Eye (tissue), 1 donor: ENCODE measurements around the gene OTOG.

ENCODE experiments used
- DNase-seq: peaks from one replicate; pipeline ENCODE4 v3.0.0-alpha.2; 2015

OTOG gene, protein sequence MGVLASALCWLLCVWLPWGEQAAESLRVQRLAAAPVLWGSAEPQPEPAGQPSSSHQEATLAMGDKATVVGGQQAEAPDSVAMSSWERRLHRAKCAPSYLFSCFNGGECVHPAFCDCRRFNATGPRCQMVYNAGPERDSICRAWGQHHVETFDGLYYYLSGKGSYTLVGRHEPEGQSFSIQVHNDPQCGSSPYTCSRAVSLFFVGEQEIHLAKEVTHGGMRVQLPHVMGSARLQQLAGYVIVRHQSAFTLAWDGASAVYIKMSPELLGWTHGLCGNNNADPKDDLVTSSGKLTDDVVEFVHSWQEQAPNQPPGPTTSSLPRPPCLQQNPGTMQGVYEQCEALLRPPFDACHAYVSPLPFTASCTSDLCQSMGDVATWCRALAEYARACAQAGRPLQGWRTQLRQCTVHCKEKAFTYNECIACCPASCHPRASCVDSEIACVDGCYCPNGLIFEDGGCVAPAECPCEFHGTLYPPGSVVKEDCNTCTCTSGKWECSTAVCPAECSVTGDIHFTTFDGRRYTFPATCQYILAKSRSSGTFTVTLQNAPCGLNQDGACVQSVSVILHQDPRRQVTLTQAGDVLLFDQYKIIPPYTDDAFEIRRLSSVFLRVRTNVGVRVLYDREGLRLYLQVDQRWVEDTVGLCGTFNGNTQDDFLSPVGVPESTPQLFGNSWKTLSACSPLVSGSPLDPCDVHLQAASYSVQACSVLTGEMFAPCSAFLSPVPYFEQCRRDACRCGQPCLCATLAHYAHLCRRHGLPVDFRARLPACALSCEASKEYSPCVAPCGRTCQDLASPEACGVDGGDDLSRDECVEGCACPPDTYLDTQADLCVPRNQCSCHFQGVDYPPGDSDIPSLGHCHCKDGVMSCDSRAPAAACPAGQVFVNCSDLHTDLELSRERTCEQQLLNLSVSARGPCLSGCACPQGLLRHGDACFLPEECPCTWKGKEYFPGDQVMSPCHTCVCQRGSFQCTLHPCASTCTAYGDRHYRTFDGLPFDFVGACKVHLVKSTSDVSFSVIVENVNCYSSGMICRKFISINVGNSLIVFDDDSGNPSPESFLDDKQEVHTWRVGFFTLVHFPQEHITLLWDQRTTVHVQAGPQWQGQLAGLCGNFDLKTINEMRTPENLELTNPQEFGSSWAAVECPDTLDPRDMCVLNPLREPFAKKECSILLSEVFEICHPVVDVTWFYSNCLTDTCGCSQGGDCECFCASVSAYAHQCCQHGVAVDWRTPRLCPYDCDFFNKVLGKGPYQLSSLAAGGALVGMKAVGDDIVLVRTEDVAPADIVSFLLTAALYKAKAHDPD (N-terminal part only)

GRCh38 chr11:17547051-17547577 lies at the start of gene OTOG:
Gene OTOG (plus strand): TSS chr11:17547259. CDS start chr11:17547373, 114 bp downstream.
- peak; percentile 58 for DNase-seq

GRCh38 chr11:17498058-17498457 lies 49.0 kb upstream of the OTOG start:
- DNase-seq: no peak

GRCh38 chr11:17498475-17498874 lies 48.6 kb upstream of the OTOG start:
- DNase-seq: no peak

- no peak for DNase-seq
Measured at GRCh38 chr11:17500673-17501072, 46.4 kb upstream of the OTOG start.

DNA sequence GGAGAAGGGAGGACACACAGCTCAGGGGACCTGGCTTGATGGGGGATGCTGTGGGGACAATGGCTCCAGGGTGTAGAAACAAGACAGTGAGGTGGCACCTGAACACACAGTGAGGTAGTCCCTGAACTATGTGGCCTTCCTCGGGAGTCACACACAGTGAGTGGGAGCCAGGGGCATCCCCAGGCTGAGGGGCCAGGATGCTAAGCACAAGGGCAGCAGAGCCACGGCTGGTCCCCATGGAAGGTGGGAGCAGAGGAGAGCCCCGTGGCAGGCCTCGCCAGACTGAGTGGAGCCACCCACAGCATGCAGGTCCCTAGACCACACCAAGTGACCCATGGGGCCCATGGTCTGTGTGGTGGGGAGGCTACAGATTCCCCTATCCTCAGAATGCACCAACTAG lies 44.4 kb upstream of the OTOG start:
- no peak for DNase-seq

GRCh38 chr11:17504330-17505107 lies 42.5 kb upstream of the OTOG start:
- DNase-seq: peak; percentile 83

DNA sequence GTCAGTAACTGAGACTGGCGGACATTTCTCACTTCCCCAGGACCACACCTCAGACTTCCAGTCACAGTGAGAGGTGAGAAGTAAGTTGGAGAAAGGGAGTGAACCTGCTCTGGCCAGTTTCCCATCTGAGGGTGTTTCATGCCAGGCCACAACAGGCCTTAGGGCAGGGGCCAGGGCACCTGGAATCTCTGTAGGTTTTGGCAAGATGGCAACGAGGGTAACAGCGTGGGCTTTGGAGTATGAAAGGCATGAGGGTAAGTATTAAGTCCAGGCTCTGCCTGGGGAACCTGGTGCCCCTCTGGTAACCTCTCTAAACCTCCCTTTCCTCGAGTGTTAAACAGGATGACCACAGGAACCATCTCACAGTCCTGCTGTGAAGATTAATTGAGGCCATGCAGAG lies 41.9 kb upstream of the OTOG start:
- DNase-seq: no peak

- DNase-seq: no peak
Measured at GRCh38 chr11:17506314-17506713, 40.7 kb upstream of the OTOG start.

- DNase-seq: no peak
Measured at GRCh38 chr11:17506942-17507341, 40.1 kb upstream of the OTOG start.

GRCh38 chr11:17507773-17508172 lies 39.3 kb upstream of the OTOG start:
- peak; percentile 44 for DNase-seq

GRCh38 chr11:17508306-17508705 lies 38.8 kb upstream of the OTOG start:
- no peak for DNase-seq

DNA sequence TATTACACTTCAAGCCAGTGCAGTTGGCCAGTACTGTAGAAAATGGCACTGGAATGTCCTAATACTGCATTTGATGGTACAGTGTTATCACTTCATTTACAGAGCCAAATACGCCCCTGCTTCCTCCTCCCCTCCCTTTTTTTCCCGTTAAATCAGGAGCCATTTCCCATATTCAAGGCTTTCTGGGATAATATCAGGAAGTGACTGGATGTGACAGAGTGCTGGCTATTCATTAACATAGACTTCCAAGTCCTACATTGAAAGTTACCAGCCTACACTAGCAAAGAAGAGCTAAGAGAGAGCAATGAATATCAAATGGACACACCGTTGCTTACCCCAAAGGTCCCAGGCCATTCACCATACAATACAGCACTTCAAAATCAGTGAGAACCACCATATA lies 38.3 kb upstream of the OTOG start:
- DNase-seq: no peak

DNA sequence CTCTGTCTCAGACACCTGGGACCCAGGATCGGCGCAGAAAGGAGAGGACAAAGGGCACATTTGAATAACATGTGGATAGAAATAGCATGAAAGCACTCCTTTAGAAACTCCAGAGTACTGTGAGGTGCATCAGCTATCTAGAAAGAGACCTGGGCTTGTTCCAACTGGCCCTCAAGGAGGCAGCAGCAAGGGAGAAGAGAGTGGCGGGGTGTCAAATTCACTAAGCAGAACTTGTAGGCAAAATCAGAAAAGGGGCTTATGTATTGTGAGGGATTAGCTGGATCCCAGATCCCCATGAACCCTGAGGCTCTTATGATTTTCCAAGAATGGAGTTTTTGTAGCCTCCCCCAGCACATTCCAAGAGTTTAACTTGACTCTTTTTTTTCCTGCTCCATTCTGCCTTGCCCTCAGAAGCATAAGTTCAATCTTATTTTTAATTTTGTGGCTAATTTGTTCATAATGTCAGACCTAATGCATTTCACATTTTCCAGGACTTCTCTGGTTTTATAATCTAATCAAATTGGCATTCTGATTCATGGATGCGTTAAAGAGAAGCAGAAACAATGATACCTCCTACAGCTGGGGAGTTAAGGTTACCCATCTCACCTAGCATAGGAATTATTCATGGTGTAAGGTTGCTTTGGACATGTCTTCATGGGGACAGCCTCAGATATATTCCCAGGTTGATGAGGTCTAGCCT lies 36.4 kb upstream of the OTOG start:
- no peak for DNase-seq

GRCh38 chr11:17511571-17511970 lies 35.5 kb upstream of the OTOG start:
- no peak for DNase-seq

DNA sequence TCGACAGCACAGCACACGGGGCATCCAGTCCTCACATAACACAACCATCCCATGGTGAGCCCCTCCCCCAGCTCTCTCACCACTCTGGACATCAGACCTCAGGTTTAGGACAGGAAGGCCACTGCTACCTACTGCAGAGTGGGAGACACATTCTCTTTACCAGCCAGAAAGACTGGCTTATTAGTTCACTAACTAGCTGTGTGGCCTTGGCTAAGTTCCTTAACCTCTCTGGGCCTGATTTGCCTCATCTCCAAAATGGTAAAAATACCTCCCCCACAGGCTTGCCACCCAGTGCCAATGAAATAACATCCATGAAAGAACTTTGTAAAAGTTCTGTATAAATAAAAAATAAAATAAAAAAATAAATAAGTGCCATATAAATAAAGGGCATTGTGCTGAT lies 35.0 kb upstream of the OTOG start:
- no peak for DNase-seq

GRCh38 chr11:17513853-17514252 lies 33.2 kb upstream of the OTOG start:
- DNase-seq: no peak

DNA sequence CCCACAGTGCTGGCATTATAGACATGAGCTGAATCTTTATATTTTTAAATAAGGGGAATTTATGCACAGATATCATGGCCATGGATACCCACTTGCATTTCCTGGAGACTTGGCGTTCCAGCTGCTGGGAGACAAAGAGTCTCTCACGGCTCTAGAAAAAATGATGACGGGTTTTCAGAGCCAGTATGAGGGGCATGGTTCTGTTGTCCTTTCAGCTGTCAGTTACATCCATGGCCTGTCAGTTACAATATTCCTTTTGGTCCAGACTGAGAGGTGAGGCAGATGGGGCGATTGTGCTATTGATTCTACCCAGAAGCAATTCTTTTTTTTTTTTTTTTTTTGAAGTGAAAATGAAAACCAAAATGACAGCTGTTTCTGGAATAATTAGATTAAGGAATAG lies 32.6 kb upstream of the OTOG start:
- DNase-seq: peak; percentile 78

DNA sequence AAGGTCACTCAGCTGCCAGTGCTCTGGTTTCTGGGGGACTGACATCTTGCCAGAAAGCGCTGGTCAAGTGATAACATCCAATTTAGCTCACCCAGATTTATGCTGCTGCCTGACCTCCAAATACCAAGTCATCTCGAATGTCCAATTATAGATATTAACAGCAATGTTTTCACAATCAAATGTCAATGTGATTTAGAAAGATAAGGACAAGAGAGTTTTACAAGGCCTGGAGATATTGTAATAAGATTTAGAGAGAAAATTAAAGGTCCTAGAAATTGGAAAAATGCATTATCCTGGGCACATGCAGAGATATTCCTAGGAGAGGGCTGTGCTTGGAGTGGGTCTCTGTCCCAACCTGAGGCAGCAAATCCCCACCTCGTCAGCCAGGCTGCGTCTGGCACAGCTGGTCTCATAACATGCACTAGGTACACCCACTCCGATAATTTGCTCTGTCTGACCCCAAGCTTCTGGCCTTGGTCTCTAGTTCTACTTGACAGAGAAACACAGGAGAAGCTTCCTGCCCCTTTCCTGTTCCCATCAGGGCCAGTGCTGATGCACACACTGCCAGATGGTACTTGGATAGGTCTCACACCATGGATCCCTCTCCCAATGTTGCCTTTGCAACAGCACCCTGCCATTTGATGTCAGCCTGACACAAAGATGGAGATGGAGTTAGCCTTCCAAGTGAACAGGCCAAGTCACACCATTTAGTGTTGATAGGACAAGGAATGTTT lies 31.4 kb upstream of the OTOG start:
- no peak for DNase-seq

GRCh38 chr11:17516551-17517150 lies 30.4 kb upstream of the OTOG start:
- DNase-seq: no peak

GRCh38 chr11:17517186-17517585 lies 29.9 kb upstream of the OTOG start:
- DNase-seq: no peak
